Measurements from ENCODE around the gene PPP2R2C. TPM values are rescaled to one million over a fixed set of nuclear protein-coding genes. Genes with fewer than 3 reads are reported as not detected.

PPP2R2C gene
- total RNA-seq, 1 donor from 2014 or later: 10.8 TPM

GRCh38 chr4:6516281-6516680 lies 43.9 kb upstream of the PPP2R2C start:
- Mint-ChIP-seq H3K9me3 (no peaks in the 10 kb centered on the region), H3K4me1 (ENCODE audit: unreplicated experiment) (no peaks in the 10 kb centered on the region), H3K27ac (no peak overlapping the region), H3K27me3 (peaks cover 22% of the 10 kb centered on the region), H3K4me3 (no peak overlapping the region), H3K36me3 (no peaks in the 10 kb centered on the region)
- no peak for TF ChIP-seq CTCF (conservative IDR thresholded peaks at IDR 0.05)
- DNase-seq (ENCODE audit: extremely low spot score, unreplicated experiment): no peak

GRCh38 chr4:6513678-6514077 lies 41.3 kb upstream of the PPP2R2C start:
- Mint-ChIP-seq H3K27ac (no peak overlapping the region), H3K27me3 (peaks cover 26% of the 10 kb centered on the region), H3K4me3 (no peak overlapping the region), H3K9me3 (peaks cover 4% of the 10 kb centered on the region), H3K4me1 (ENCODE audit: unreplicated experiment) (no peaks in the 10 kb centered on the region), H3K36me3 (no peaks in the 10 kb centered on the region)
- no peak for DNase-seq (ENCODE audit: extremely low spot score, unreplicated experiment)
- no peak for TF ChIP-seq CTCF (conservative IDR thresholded peaks at IDR 0.05)

- DNase-seq (ENCODE audit: extremely low spot score, unreplicated experiment): peak; percentile 27
- Mint-ChIP-seq H3K27ac (no peak overlapping the region), H3K9me3 (peaks cover 4% of the 10 kb centered on the region), H3K4me3 (no peak overlapping the region), H3K36me3 (no peaks in the 10 kb centered on the region), H3K4me1 (ENCODE audit: unreplicated experiment) (no peaks in the 10 kb centered on the region), H3K27me3 (peaks cover 15% of the 10 kb centered on the region)
- TF ChIP-seq CTCF (conservative IDR thresholded peaks at IDR 0.05): no peak
Observed at GRCh38 chr4:6509587-6509986, 37.2 kb upstream of the PPP2R2C start.

- DNase-seq (ENCODE audit: extremely low spot score, unreplicated experiment): peak; percentile 53
- TF ChIP-seq CTCF (conservative IDR thresholded peaks at IDR 0.05): no peak
- peaks cover 4% of the 10 kb centered on the region for H3K9me3 Mint-ChIP-seq
- H3K27ac Mint-ChIP-seq: no peak overlapping the region
- H3K4me3 Mint-ChIP-seq: no peak overlapping the region
- H3K36me3 Mint-ChIP-seq: no peaks in the 10 kb centered on the region
- peaks cover 24% of the 10 kb centered on the region for H3K27me3 Mint-ChIP-seq
- no peaks in the 10 kb centered on the region for H3K4me1 Mint-ChIP-seq (ENCODE audit: unreplicated experiment)
Observed at GRCh38 chr4:6507345-6507744, 34.9 kb upstream of the PPP2R2C start.

- Mint-ChIP-seq H3K4me1 (ENCODE audit: unreplicated experiment) (no peaks in the 10 kb centered on the region), H3K4me3 (no peak overlapping the region), H3K27me3 (peaks cover 26% of the 10 kb centered on the region), H3K36me3 (no peaks in the 10 kb centered on the region), H3K9me3 (peaks cover 4% of the 10 kb centered on the region), H3K27ac (no peak overlapping the region)
- peak; percentile 20 for DNase-seq (ENCODE audit: extremely low spot score, unreplicated experiment)
- no peak for TF ChIP-seq CTCF (conservative IDR thresholded peaks at IDR 0.05)
Observed at GRCh38 chr4:6506616-6507140, 34.3 kb upstream of the PPP2R2C start.
